Esophagus muscularis mucosa (tissue), 4 donors: ENCODE data around the gene AK5. TPM values are rescaled to one million over a fixed set of nuclear protein-coding genes. Genes with fewer than 3 reads are reported as not detected.

ENCODE experiments used
- DNase-seq: peaks from one replicate; pipeline ENCODE4 v3.0.0-alpha.2; 2017; ENCODE audit errors: extremely low spot score
- H3K27ac ChIP-seq, 4 donors: fragments of 200-600 bp; sonication (generic); replicated peaks in 1 of 4; 1 replicate in 3 of 4; 2 replicates in 1 of 4; pipeline ENCODE4 v1.5.1; 2016 to 2019; ENCODE audit warnings: mild to moderate bottlenecking in 1 of 4
- H3K27me3 ChIP-seq, 4 donors: fragments of 200-600 bp; sonication (generic); one replicate each; pipeline versions ENCODE4 v1.5.1 to v1.6.0; 2016 to 2019
- H3K36me3 ChIP-seq, 4 donors: fragments of 200-600 bp; sonication (generic); one replicate each; pipeline ENCODE4 v1.5.1; 2016 to 2019
- H3K4me1 ChIP-seq, 4 donors: fragments of 200-600 bp; sonication (generic); one replicate each; pipeline ENCODE4 v1.5.1; 2016 to 2019
- H3K4me3 ChIP-seq, 4 donors: fragments of 200-600 bp; sonication (generic); 1 replicate in 2 of 4; 2 replicates in 2 of 4; pipeline ENCODE4 v1.5.1; 2016 to 2019; ENCODE audit warnings: mild to moderate bottlenecking in 4 of 4, moderate library complexity in 1 of 4
- H3K9me3 ChIP-seq, 4 donors: fragments of 200-600 bp; sonication (generic); 1 replicate in 3 of 4; 2 replicates in 1 of 4; pipeline ENCODE4 v1.5.1; 2016 to 2019
- EP300 ChIP-seq: sonication (generic); formaldehyde crosslinking; IDR thresholded peaks from one replicate; pipeline ENCODE4 v1.6.1; 2017; ENCODE audit warnings: antibody characterized with exemption
- POLR2A ChIP-seq: fragments of 450-650 bp; IDR thresholded peaks from one replicate; pipeline ENCODE4 v1.6.1; 2017; ENCODE audit warnings: antibody characterized with exemption, moderate library complexity, mild to moderate bottlenecking, low read depth
- POLR2AphosphoS5 ChIP-seq, 2 donors: sonication (generic); formaldehyde crosslinking; IDR thresholded peaks; one replicate each; pipeline ENCODE4 v1.6.1; 2017; ENCODE audit warnings: antibody characterized with exemption in 2 of 2
- WGBS: methylation state at CpG from one replicate; pipeline ENCODE4 v1.1.5; 2018; 5-methylcytosine and 5-hydroxymethylcytosine counted together
- intact Hi-C: fragments of 100-400 bp; cut with DNase I; formaldehyde crosslinking; loops from one replicate; pipeline ENCODE4 v1.15.1; 2023
- total RNA-seq, 4 donors: library from RNA; depleted of rRNA; stranded (reverse); fragments of >200 nt; gene quantifications; one replicate each; pipeline versions ENCODE4 v1.1.0 to v1.2.1, GENCODE V29; 2016
- TF ChIP-seq, protein P1 (sequence below), 3 experiments: fragments of 200-600 bp in 2 of 3; fragments of 450-650 bp in 1 of 3; sonication (generic) in 2 of 3; IDR thresholded peaks; one replicate each; pipeline ENCODE4 v1.5.1; 2017 to 2019; ENCODE audit warnings: antibody characterized with exemption in 3 of 3, mild to moderate bottlenecking in 2 of 3, moderate library complexity in 1 of 3

AK5 gene
- total RNA-seq, 4 donors from 2014 or later: 0.97 to 2.5 (median 2.0) TPM

DNA sequence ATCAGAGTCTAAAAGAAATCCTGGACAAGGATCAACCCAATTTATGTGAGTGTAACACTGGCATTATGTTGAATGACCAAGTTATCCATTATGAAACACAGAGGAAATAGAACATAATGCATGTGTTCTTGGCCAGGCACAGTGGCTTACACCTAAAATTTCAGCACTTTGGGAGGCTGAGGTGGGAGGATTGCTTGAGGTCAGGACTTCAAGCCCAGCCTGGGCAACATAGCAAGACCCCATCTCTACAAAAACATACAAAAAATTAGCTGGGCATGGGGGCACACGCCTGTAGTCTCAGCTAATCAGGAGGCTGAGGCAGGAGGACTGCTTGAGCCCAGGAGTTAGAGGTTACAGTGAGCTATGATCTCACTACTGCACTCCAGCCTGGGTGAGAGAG is 270.8 kb downstream of the AK5 start:
- Histone ChIP-seq H3K4me1 (no peaks in the 10 kb centered on the region), H3K27ac (no peak overlapping the region), H3K27me3 (no peaks in the 10 kb centered on the region), H3K36me3 (no peaks in the 10 kb centered on the region), H3K4me3 (no peak overlapping the region), H3K9me3 (no peaks in the 10 kb centered on the region)
- no peak for DNase-seq
- WGBS: 94% methylated on average over 1 of the region's 1 CpG
- TF ChIP-seq, protein P1, sequence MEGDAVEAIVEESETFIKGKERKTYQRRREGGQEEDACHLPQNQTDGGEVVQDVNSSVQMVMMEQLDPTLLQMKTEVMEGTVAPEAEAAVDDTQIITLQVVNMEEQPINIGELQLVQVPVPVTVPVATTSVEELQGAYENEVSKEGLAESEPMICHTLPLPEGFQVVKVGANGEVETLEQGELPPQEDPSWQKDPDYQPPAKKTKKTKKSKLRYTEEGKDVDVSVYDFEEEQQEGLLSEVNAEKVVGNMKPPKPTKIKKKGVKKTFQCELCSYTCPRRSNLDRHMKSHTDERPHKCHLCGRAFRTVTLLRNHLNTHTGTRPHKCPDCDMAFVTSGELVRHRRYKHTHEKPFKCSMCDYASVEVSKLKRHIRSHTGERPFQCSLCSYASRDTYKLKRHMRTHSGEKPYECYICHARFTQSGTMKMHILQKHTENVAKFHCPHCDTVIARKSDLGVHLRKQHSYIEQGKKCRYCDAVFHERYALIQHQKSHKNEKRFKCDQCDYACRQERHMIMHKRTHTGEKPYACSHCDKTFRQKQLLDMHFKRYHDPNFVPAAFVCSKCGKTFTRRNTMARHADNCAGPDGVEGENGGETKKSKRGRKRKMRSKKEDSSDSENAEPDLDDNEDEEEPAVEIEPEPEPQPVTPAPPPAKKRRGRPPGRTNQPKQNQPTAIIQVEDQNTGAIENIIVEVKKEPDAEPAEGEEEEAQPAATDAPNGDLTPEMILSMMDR (IDR thresholded peaks at IDR 0.05): no peak
- TF ChIP-seq POLR2A (no peak), EP300 (no peak), POLR2AphosphoS5 (IDR thresholded peaks at IDR 0.05) (no peak)
- intact Hi-C loops: no loop called here

DNA sequence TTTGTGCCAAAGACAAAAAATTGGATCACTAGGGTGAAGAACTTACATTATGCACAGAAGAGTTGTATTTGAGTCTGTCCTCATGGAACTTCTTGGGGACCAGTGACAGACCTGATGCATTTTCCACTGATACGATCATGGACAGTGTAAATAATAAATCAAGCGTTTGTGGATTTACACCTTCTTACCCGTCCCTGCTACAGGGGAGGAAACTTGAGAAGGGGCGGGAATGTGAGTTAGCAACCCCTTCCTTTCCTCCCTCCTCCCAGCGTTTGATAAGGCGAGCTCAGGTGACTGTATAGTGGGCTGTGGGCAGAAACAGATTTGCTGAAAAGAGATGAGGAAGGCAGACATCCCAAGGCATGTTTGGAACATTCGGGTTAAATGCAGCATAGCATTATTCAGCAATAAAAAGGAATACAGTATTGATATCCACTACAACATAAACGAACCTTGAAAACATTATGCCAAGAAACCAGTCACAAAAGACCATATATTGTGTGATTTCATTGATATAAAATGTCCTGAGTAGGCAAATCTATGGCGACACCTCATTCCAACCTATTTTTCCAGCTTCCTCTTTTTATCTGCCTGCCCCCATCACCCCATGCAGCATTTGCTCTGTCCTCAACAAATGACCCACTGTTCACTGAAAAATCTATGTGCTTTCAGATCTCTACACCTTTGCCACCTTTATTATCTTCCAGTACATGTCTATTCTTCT is 271.9 kb downstream of the AK5 start:
- Histone ChIP-seq H3K27ac (no peak overlapping the region), H3K27me3 (no peaks in the 10 kb centered on the region), H3K36me3 (peaks cover 0 to under 1% (median 0%) of the 10 kb centered on the region in 4 donors), H3K4me1 (no peaks in the 10 kb centered on the region), H3K4me3 (no peak overlapping the region), H3K9me3 (no peaks in the 10 kb centered on the region)
- WGBS: 55% methylated on average over 9 of the region's 9 CpGs
- intact Hi-C loops: no loop called here
- no peak for DNase-seq
- TF ChIP-seq POLR2AphosphoS5 (IDR thresholded peaks at IDR 0.05) (no peak), POLR2A (no peak), EP300 (no peak)

DNA sequence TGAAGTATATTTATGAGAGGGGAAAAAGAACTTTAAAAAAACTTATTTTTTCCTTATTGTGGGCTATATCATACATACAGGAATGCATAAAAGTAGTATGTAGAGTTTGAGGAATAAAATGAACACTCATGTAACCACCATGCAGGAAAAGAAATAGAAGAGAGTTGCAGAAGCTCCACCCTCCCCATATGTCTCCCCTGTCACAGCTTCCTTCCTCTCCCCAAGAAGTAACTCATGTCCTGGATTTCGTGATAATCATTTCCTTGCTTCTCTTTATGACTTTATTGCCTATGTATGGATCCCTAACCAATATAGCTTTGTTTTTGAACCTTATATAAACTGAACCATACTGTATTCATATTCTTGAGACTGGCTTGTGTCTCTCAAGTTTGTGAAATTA is 274.2 kb downstream of the AK5 start:
- DNase-seq: no peak
- 57% methylated on average over 1 of the region's 1 CpG for WGBS
- H3K4me3 ChIP-seq: no peak overlapping the region
- peaks cover 0 to 22% (median 2%) of the 10 kb centered on the region in 4 donors for H3K36me3 ChIP-seq
- TF ChIP-seq POLR2A (no peak), POLR2AphosphoS5 (IDR thresholded peaks at IDR 0.05) (no peak)
- TF ChIP-seq, protein P1 (IDR thresholded peaks at IDR 0.05): no peak
- H3K27ac ChIP-seq: no peak overlapping the region
- no peaks in the 10 kb centered on the region for H3K4me1 ChIP-seq
- H3K27me3 ChIP-seq: no peaks in the 10 kb centered on the region
- H3K9me3 ChIP-seq: no peaks in the 10 kb centered on the region
- intact Hi-C loops: no loop called here

DNA sequence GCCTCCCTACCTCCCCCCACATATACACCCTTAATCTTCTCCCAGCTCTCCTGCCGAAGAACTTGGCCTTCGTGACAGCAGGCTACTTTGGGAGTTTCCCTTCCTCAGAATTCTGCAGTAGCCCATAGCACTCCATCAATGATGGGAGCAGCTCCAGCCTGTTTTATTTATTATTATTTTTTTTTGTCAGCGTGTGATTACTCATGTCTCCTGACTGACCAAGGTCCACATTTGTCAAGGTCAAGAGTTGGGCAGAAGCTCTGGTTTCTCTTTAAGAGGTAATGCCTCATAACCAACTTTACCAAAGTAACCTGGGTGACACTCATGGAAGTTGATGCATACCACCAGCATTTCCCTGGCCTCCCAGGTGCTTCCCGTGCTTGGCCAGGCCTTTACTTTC is 275.2 kb downstream of the AK5 start:
- TF ChIP-seq POLR2AphosphoS5 (IDR thresholded peaks at IDR 0.05) (no peak), POLR2A (no peak), EP300 (no peak)
- TF ChIP-seq, protein P1 (IDR thresholded peaks at IDR 0.05): no peak
- no peaks in the 10 kb centered on the region for H3K9me3 ChIP-seq
- H3K36me3 ChIP-seq: peaks cover 0 to 30% (median 2%) of the 10 kb centered on the region in 4 donors
- H3K4me3 ChIP-seq: no peak overlapping the region
- intact Hi-C loops: no loop called here
- WGBS: 90% methylated on average over 4 of the region's 4 CpGs
- H3K27ac ChIP-seq: no peak overlapping the region
- H3K4me1 ChIP-seq: no peaks in the 10 kb centered on the region
- H3K27me3 ChIP-seq: no peaks in the 10 kb centered on the region
- DNase-seq: no peak

DNA sequence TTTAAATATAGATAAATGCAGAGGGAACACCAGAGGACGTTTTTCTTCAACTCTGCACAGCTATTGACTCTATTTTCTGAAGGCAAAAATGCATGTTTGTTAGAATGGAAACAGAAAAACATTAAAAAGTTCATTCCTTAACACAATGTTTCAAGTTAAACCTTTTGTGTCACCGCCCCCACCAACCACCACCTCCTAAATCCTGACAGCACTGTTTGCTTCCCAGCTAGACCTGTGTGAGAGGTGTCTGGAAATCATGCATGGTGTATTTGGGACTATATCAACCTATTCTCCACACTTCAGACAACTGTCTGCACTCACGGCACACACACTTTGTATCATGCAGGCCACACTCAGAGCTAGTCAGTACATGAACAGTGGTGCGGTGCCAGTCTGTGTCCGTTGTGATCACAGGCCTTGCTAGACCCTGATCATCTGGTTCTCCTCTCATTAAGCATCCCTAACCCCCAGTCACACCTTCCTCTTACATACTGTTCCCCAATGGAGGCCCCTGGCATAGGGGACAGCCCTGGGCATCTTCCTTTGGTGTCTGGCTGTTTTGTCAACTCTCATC is 276.9 kb downstream of the AK5 start:
- Histone ChIP-seq H3K9me3 (no peaks in the 10 kb centered on the region), H3K4me3 (no peak overlapping the region), H3K4me1 (peaks cover 0 to 6% (median 0%) of the 10 kb centered on the region in 4 donors), H3K27ac (no peak overlapping the region), H3K36me3 (peaks cover 0 to 37% (median 5%) of the 10 kb centered on the region in 4 donors), H3K27me3 (no peaks in the 10 kb centered on the region)
- TF ChIP-seq, protein P1 (IDR thresholded peaks at IDR 0.05): no peak
- TF ChIP-seq POLR2A (no peak), EP300 (no peak), POLR2AphosphoS5 (IDR thresholded peaks at IDR 0.05) (no peak)
- DNase-seq: no peak
- intact Hi-C loops: no loop called here
- WGBS: 91% methylated on average over 5 of the region's 5 CpGs
